DND-41 (cell line): ENCODE results near the gene ATP5F1A.

Experiments
- ATAC-seq: fragments of 200-7000 bp; cut with Tn5 transposase; 3 replicates; pipeline ENCODE4 v1.9.1; 2021; ENCODE audit warnings: low read depth; ENCODE audit not compliant: insufficient read depth
- DNase-seq: peaks from one replicate; pipeline ENCODE4 v3.0.0-alpha.2; 2020
- H2AFZ ChIP-seq: 2 replicates; pipeline ENCODE4 v1.6.0; 2012; ENCODE audit warnings: low read depth, low read length
- H3K27ac ChIP-seq: 2 replicates; pipeline ENCODE4 v1.5.1; 2012; ENCODE audit warnings: low read length, inconsistent platforms
- H3K27me3 ChIP-seq: fragments of 200-600 bp; sonication (generic); 2 replicates; pipeline ENCODE4 v1.6.0; 2012; ENCODE audit warnings: low read length, mild to moderate bottlenecking, inconsistent platforms; ENCODE audit not compliant: insufficient read depth, poor library complexity
- H3K36me3 ChIP-seq: 2 replicates; pipeline ENCODE4 v1.5.1; 2012; ENCODE audit warnings: low read length, inconsistent platforms; ENCODE audit not compliant: insufficient read depth
- H3K4me1 ChIP-seq: 2 replicates; pipeline ENCODE4 v1.5.1; 2012; ENCODE audit warnings: mild to moderate bottlenecking, low read length; ENCODE audit not compliant: insufficient read depth
- H3K4me2 ChIP-seq: 2 replicates; pipeline ENCODE4 v1.6.0; 2012; ENCODE audit warnings: mild to moderate bottlenecking, moderate library complexity, low read length, inconsistent platforms; ENCODE audit not compliant: insufficient read depth
- H3K4me3 ChIP-seq, 2 experiments: fragments of 200-600 bp in 1 of 2; shearing (Covaris generic) in 1 of 2; 2 replicates each; pipeline ENCODE4 v1.5.1; 2012 to 2016; ENCODE audit warnings: inconsistent platforms in 2 of 2, low read length in 2 of 2, mild to moderate bottlenecking in 2 of 2, low read depth in 1 of 2, moderate library complexity in 1 of 2
- H3K79me2 ChIP-seq: 2 replicates; pipeline ENCODE4 v1.6.0; 2012; ENCODE audit warnings: low read length, inconsistent platforms; ENCODE audit not compliant: insufficient read depth
- H3K9ac ChIP-seq: 2 replicates; pipeline ENCODE4 v1.6.0; 2012; ENCODE audit warnings: low read depth, mild to moderate bottlenecking, inconsistent platforms, low read length, moderate library complexity
- H3K9me3 ChIP-seq: 2 replicates; pipeline ENCODE4 v1.5.1; 2012; ENCODE audit warnings: low read length, moderate library complexity, mild to moderate bottlenecking, inconsistent platforms; ENCODE audit not compliant: insufficient read depth, severe bottlenecking
- H4K20me1 ChIP-seq: 2 replicates; pipeline ENCODE4 v1.6.0; 2012; ENCODE audit warnings: low read length; ENCODE audit not compliant: insufficient read depth
- CTCF ChIP-seq: IDR thresholded peaks from 2 replicates; pipeline ENCODE4 v1.5.1; 2012; ENCODE audit warnings: borderline replicate concordance, low read length, moderate library complexity, mild to moderate bottlenecking; ENCODE audit not compliant: poor library complexity, severe bottlenecking; ENCODE audit errors: extremely low read depth
- EZH2 ChIP-seq: IDR thresholded peaks from 3 replicates; pipeline ENCODE4 v1.6.1; 2012; ENCODE audit warnings: borderline replicate concordance, low read depth, mild to moderate bottlenecking, moderate library complexity, low read length, inconsistent platforms; ENCODE audit not compliant: severe bottlenecking

ATP5F1A gene

GRCh38 chr18:46034230-46034629 is 63.9 kb downstream of the ATP5F1A start:
- H3K36me3 ChIP-seq: no peaks in the 10 kb centered on the region
- no peak overlapping the region for H3K4me2 ChIP-seq
- no peak overlapping the region for H3K9ac ChIP-seq
- H3K4me1 ChIP-seq: no peaks in the 10 kb centered on the region
- H4K20me1 ChIP-seq: no peaks in the 10 kb centered on the region
- no peak for DNase-seq
- no peak overlapping the region for H2AFZ ChIP-seq
- no peak for ATAC-seq
- no peak overlapping the region for H3K4me3 ChIP-seq
- no peak for TF ChIP-seq CTCF
- no peak for TF ChIP-seq EZH2
- no peaks in the 10 kb centered on the region for H3K79me2 ChIP-seq
- no peaks in the 10 kb centered on the region for H3K27me3 ChIP-seq
- no peak overlapping the region for H3K27ac ChIP-seq
- H3K9me3 ChIP-seq: no peaks in the 10 kb centered on the region

GRCh38 chr18:46031741-46032140 is 66.4 kb downstream of the ATP5F1A start:
- TF ChIP-seq EZH2: no peak
- TF ChIP-seq CTCF: no peak
- H3K4me3 ChIP-seq: no peak overlapping the region
- no peaks in the 10 kb centered on the region for H3K27me3 ChIP-seq
- H3K27ac ChIP-seq: no peak overlapping the region
- no peak overlapping the region for H3K4me2 ChIP-seq
- H3K36me3 ChIP-seq: no peaks in the 10 kb centered on the region
- no peaks in the 10 kb centered on the region for H3K4me1 ChIP-seq
- no peaks in the 10 kb centered on the region for H3K9me3 ChIP-seq
- H4K20me1 ChIP-seq: no peaks in the 10 kb centered on the region
- H2AFZ ChIP-seq: no peak overlapping the region
- H3K79me2 ChIP-seq: no peaks in the 10 kb centered on the region
- H3K9ac ChIP-seq: no peak overlapping the region
- no peak for DNase-seq
- ATAC-seq: no peak
